H1 (cell line): Measurements from ENCODE around the gene DNAL1. TPM values are rescaled to one million over a fixed set of nuclear protein-coding genes. Genes with fewer than 3 reads are reported as not detected.

Experiments
- ATF2 ChIP-seq: IDR thresholded peaks from 2 replicates; pipeline ENCODE4 v1.6.1; 2012; ENCODE audit warnings: low read length, inconsistent platforms
- BRCA1 ChIP-seq: IDR thresholded peaks from 2 replicates; pipeline ENCODE4 v1.6.1; 2012; ENCODE audit warnings: low read depth, low read length, improper control_type of control experiment
- CBX5 ChIP-seq: fragments of 300-800, 300-1000 bp; sonication (generic); IDR thresholded peaks from 2 replicates; pipeline ENCODE4 v1.7.1; 2016; ENCODE audit warnings: antibody characterized with exemption, low read length, low read depth
- CEBPB ChIP-seq: IDR thresholded peaks from 2 replicates; pipeline ENCODE4 v1.6.1; 2012; ENCODE audit warnings: low read depth, low read length
- CREB1 ChIP-seq: IDR thresholded peaks from 2 replicates; pipeline ENCODE4 v1.6.1; 2012; ENCODE audit warnings: inconsistent platforms
- JUND ChIP-seq: IDR thresholded peaks from 2 replicates; pipeline ENCODE4 v1.6.1; 2011; ENCODE audit warnings: mild to moderate bottlenecking, improper control_type of control experiment, low read length
- KDM1A ChIP-seq: fragments of 200-600, 300-600 bp; sonication (generic); IDR thresholded peaks from 2 replicates; pipeline ENCODE4 v1.7.1; 2016; ENCODE audit warnings: mild to moderate bottlenecking, low read length, borderline replicate concordance
- NANOG ChIP-seq: IDR thresholded peaks from 2 replicates; pipeline ENCODE4 v1.6.1; 2011; ENCODE audit warnings: low read length, low read depth, mild to moderate bottlenecking, inconsistent platforms; ENCODE audit not compliant: insufficient read depth, poor library complexity, severe bottlenecking
- NRF1 ChIP-seq: IDR thresholded peaks from 2 replicates; pipeline ENCODE4 v1.6.1; 2011; ENCODE audit warnings: mild to moderate bottlenecking, low read depth, low read length, improper control_type of control experiment
- POLR2A ChIP-seq, 2 experiments: IDR thresholded peaks; 1 replicate in 1 of 2; 2 replicates in 1 of 2; pipeline ENCODE4 v1.6.1; 2011; ENCODE audit warnings: low read depth in 2 of 2, low read length in 2 of 2, mild to moderate bottlenecking in 2 of 2; ENCODE audit errors: control extremely low read depth in 1 of 2
- RFX5 ChIP-seq: IDR thresholded peaks from 2 replicates; pipeline ENCODE4 v1.6.1; 2011; ENCODE audit warnings: low read depth, low read length, improper control_type of control experiment, borderline replicate concordance
- SAP30 ChIP-seq: fragments of 300-600 bp; sonication (generic); IDR thresholded peaks from 2 replicates; pipeline ENCODE4 v1.7.1; 2012; ENCODE audit warnings: low read length, moderate library complexity, mild to moderate bottlenecking, inconsistent platforms; ENCODE audit not compliant: insufficient read depth, insufficient replicate concordance
- SIN3A ChIP-seq, 2 experiments: IDR thresholded peaks in 1 of 2; conservative IDR thresholded peaks in 1 of 2; 2 replicates each; pipeline ENCODE4 v1.6.1; 2011 to 2012; ENCODE audit warnings: low read length in 2 of 2, improper control_type of control experiment in 1 of 2, low read depth in 1 of 2, mild to moderate bottlenecking in 1 of 2
- SP4 ChIP-seq: IDR thresholded peaks from 2 replicates; pipeline ENCODE4 v1.6.1; 2012; ENCODE audit warnings: low read length, inconsistent platforms
- TEAD4 ChIP-seq: IDR thresholded peaks from 2 replicates; pipeline ENCODE4 v1.6.1; 2012; ENCODE audit warnings: low read depth, low read length, inconsistent platforms, mixed read lengths
- YY1 ChIP-seq: IDR thresholded peaks from 2 replicates; pipeline ENCODE4 v1.6.1; 2011; ENCODE audit warnings: low read depth, mild to moderate bottlenecking, low read length
- polyA plus RNA-seq, 7 experiments: library from polyadenylated mRNA; depleted of rRNA in 3 of 7; stranded (reverse) in 5 of 7; unstranded in 2 of 7; fragments of >200 nt in 5 of 7; fragments of 200-250 nt in 2 of 7; gene quantifications; 1 replicate in 5 of 7; 2 replicates in 1 of 7; 4 replicates in 1 of 7; pipeline versions ENCODE4 v1.2.1 to v1.2.3, GENCODE V29; 2011 to 2013; ENCODE audit warnings: missing spikeins in 2 of 7, mixed read lengths in 2 of 7
- total RNA-seq: library from RNA; stranded (reverse); fragmentation: NEBNext Ultra II Directional; extraction: Animal tissue kit (Norgen Biotek cat#: 25700); gene quantifications from 2 replicates; pipeline ENCODE4 v1.2.1, GENCODE V29; 2021

Gene DNAL1
- total and polyA plus RNA-seq, 2 of the 8 experiments (the other 6 are each of a cell fraction or from before 2014, with no cell fraction given): 2.8 to 16.8 TPM

- TF ChIP-seq SAP30 (peak; percentile 76), CEBPB (no peak), KDM1A (0 out of 2 replicates have a peak, but pooled peaks have one; percentile 14), SIN3A (conservative IDR thresholded peaks at IDR 0.05 in 1 of 2, IDR thresholded peaks at IDR 0.05 in 1 of 2; ENCODE audit: low read depth in 1 of 2, low read length in 2 of 2) (peak in 1 of 2 experiments; percentile 97; a peak in 2 of 4 replicates), CBX5 (no peak), RFX5 (no peak), BRCA1 (no peak), NANOG (no peak), POLR2A (IDR thresholded peaks at IDR 0.05; ENCODE audit: control extremely low read depth in 1 of 2, low read depth in 2 of 2, low read length in 2 of 2) (peak in 1 of 2 experiments; percentile 86; a peak in 2 of 3 replicates), TEAD4 (no peak), ATF2 (no peak), SP4 (no peak), CREB1 (no peak), JUND (no peak), NRF1 (peak; percentile 63), YY1 (no peak; the same call in 1 of the 2 replicates)
These were observed at the start of gene DNAL1 (continued) for GRCh38 chr14:73644531-73645247.
